ENCODE data around the gene WRNIP1. TPM values are rescaled to one million over a fixed set of nuclear protein-coding genes. Genes with fewer than 3 reads are reported as not detected.

WRNIP1 gene
- total and polyA plus RNA-seq, 10 of the 15 experiments (the other 5 are each of a cell fraction or from before 2014, with no cell fraction given) = 9.3 to 30.5 (median 24.3) TPM

- Histone ChIP-seq H3K4me3 (peak overlapping the region; percentile 92), H4K20me1 (ENCODE audit: control insufficient read depth, insufficient read depth) (peaks cover 3% of the 10 kb centered on the region; the same call in 1 of the 2 replicates), H3K27ac (ENCODE audit: control insufficient read depth, insufficient read depth) (no peak overlapping the region), H3K27me3 (replicated peaks in 1 of 2; ENCODE audit: control insufficient read depth in 2 of 2, insufficient read depth in 2 of 2, low read length in 1 of 2) (no peaks in the 10 kb centered on the region), H3K4me1 (ENCODE audit: control insufficient read depth, insufficient read depth, low read length) (peaks cover 11% of the 10 kb centered on the region), H3K9me3 (replicated peaks; ENCODE audit: control insufficient read depth, insufficient read depth, low read length) (no peaks in the 10 kb centered on the region; the same call in 2 of the 3 replicates), H2AFZ (ENCODE audit: control insufficient read depth, low read depth, low read length) (no peak overlapping the region), H3K9ac (ENCODE audit: control insufficient read depth, insufficient read depth, low read length) (peak overlapping the region; percentile 38), H3K36me3 (ENCODE audit: control insufficient read depth in 2 of 2, insufficient read depth in 2 of 2, low read length in 1 of 2) (peaks cover 7 to 11% of the 10 kb centered on the region in 2 experiments; a peak in 3 of 4 replicates), H3K79me2 (ENCODE audit: control insufficient read depth, insufficient read depth, low read length) (peaks cover 55% of the 10 kb centered on the region), H3K4me2 (ENCODE audit: control insufficient read depth, insufficient read depth) (peak overlapping the region; percentile 58)
- ATAC-seq (peak; percentile 5), FAIRE-seq (no peak), DNase-seq (ENCODE audit: low read depth, low spot score) (no peak)
- in situ Hi-C loops (cut with MboI) = no loop called here
- CTCF ChIA-PET = interaction anchor here (0.8 to 4.0 kb wide), 13 partner anchors 9 to 288 kb away, joined by 3 to 41 read pairs (median 4); partner anchors contain the start of gene MYLK4
- RAD21 ChIA-PET (ENCODE audit: unreplicated experiment) = interaction anchor here (0.9 to 2.2 kb wide), 11 partner anchors 12 to 222 kb away, joined by 3 to 6 read pairs (median 4); no protein-coding TSS in a partner anchor
- TF ChIP-seq DPF2 (IDR thresholded peaks at IDR 0.05) (0 out of 2 replicates have a peak, but pooled peaks have one; percentile 29), HDAC2 (IDR thresholded peaks at IDR 0.05) (no peak), SIN3A (IDR thresholded peaks at IDR 0.05; ENCODE audit: low read depth, low read length) (no peak), RUNX3 (IDR thresholded peaks at IDR 0.05; ENCODE audit: low read length) (peak; percentile 53; the same call in 1 of the 2 replicates), PKNOX1 (IDR thresholded peaks at IDR 0.05) (peak; percentile 32; the same call in 1 of the 2 replicates), IKZF2 (IDR thresholded peaks at IDR 0.05) (0 out of 4 replicates have a peak, but pooled peaks of 1 of the 2 experiments have one; percentile 0)
- SMC1A ChIA-PET (ENCODE audit: uncharacterized antibody, unreplicated experiment) = interaction anchor here (0.9 to 2.6 kb wide), 19 partner anchors 7 to 1367 kb away, joined by 3 to 15 read pairs (median 4); partner anchors contain the start of genes MYLK4 and SERPINB1
- no TSS peak for BruUV-seq (replicated peaks)
- intact Hi-C loops (cut with micrococcal nuclease; ENCODE audit: unreplicated experiment) = no loop called here
- WGBS (ENCODE audit: insufficient coverage, insufficient replicate concordance, low lambda C conversion rate, missing lambda C conversion rate) = 41% methylated on average over 9 of the region's 9 CpGs
- POLR2A ChIA-PET = interaction anchor here (0.8 to 1.9 kb wide), 3 partner anchors 13 to 74 kb away, joined by 3 to 6 read pairs (median 3); partner anchors contain the start of gene SERPINB1
Measured at GRCh38 chr6:2767657-2768524, 2.7 kb downstream of the WRNIP1 start.

All from GM12878 (cell line).